H1 (cell line): Measurements from ENCODE around the gene CAMKMT. TPM values are rescaled to one million over a fixed set of nuclear protein-coding genes. Genes with fewer than 3 reads are reported as not detected.

ENCODE experiments used
- SAP30 ChIP-seq: fragments of 300-600 bp; sonication (generic); IDR thresholded peaks from 2 replicates; pipeline ENCODE4 v1.7.1; 2012; ENCODE audit warnings: low read length, moderate library complexity, mild to moderate bottlenecking, inconsistent platforms; ENCODE audit not compliant: insufficient read depth, insufficient replicate concordance
- SP2 ChIP-seq: IDR thresholded peaks from 2 replicates; pipeline ENCODE4 v1.6.1; 2012; ENCODE audit warnings: mild to moderate bottlenecking, low read length, inconsistent platforms
- polyA plus RNA-seq, 7 experiments: library from polyadenylated mRNA; depleted of rRNA in 3 of 7; stranded (reverse) in 5 of 7; unstranded in 2 of 7; fragments of >200 nt in 5 of 7; fragments of 200-250 nt in 2 of 7; gene quantifications; 1 replicate in 5 of 7; 2 replicates in 1 of 7; 4 replicates in 1 of 7; pipeline versions ENCODE4 v1.2.1 to v1.2.3, GENCODE V29; 2011 to 2013; ENCODE audit warnings: missing spikeins in 2 of 7, mixed read lengths in 2 of 7
- total RNA-seq: library from RNA; stranded (reverse); fragmentation: NEBNext Ultra II Directional; extraction: Animal tissue kit (Norgen Biotek cat#: 25700); gene quantifications from 2 replicates; pipeline ENCODE4 v1.2.1, GENCODE V29; 2021

Gene CAMKMT
- total and polyA plus RNA-seq, 2 of the 8 experiments (the other 6 are each of a cell fraction or from before 2014, with no cell fraction given), result 14.7 to 22.4 TPM

- TF ChIP-seq SP2, result no peak
- no peak for TF ChIP-seq SAP30
These were observed 391.0 kb downstream of the CAMKMT start (continued) for GRCh38 chr2:44752761-44753160.
